Measurements from ENCODE around the gene MSRB3. TPM values are rescaled to one million over a fixed set of nuclear protein-coding genes. Genes with fewer than 3 reads are reported as not detected.

Gene MSRB3
- total RNA-seq, 4 donors from 2014 or later = 2.7 to 54.6 (median 11.1) TPM

DNA sequence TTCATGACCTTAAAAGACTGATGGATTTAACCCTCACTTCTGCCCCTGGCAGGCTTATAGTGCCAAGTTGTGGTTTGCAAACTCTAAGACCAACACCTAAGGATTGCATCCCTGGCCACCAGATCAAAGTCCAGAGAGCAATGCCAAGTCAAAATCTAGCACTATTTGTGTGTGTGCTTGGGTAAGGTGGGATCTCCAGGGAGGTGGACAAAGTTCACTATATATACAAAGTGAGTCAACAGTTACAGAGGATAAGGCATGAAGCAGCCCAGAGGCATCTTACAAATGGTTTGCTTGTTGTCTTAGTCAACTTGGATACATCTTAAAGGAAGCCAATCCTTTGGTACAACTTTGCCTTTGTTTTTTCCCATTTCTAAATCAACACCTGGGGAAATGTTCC is 137.3 kb downstream of the MSRB3 start:
- Histone ChIP-seq H3K4me1 (no peaks in the 10 kb centered on the region), H3K27me3 (no peaks in the 10 kb centered on the region), H3K9me3 (no peaks in the 10 kb centered on the region), H3K4me3 (no peak overlapping the region), H3K36me3 (peaks cover 0 to 4% (median 0%) of the 10 kb centered on the region in 3 donors), H3K27ac (no peak overlapping the region)
- intact Hi-C loops (cut with DNase I) = no loop called here
- DNase-seq = no peak
- TF ChIP-seq, protein P1, sequence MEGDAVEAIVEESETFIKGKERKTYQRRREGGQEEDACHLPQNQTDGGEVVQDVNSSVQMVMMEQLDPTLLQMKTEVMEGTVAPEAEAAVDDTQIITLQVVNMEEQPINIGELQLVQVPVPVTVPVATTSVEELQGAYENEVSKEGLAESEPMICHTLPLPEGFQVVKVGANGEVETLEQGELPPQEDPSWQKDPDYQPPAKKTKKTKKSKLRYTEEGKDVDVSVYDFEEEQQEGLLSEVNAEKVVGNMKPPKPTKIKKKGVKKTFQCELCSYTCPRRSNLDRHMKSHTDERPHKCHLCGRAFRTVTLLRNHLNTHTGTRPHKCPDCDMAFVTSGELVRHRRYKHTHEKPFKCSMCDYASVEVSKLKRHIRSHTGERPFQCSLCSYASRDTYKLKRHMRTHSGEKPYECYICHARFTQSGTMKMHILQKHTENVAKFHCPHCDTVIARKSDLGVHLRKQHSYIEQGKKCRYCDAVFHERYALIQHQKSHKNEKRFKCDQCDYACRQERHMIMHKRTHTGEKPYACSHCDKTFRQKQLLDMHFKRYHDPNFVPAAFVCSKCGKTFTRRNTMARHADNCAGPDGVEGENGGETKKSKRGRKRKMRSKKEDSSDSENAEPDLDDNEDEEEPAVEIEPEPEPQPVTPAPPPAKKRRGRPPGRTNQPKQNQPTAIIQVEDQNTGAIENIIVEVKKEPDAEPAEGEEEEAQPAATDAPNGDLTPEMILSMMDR (IDR thresholded peaks at IDR 0.05) = no peak
- TF ChIP-seq POLR2A (IDR thresholded peaks at IDR 0.05) = no peak

- Histone ChIP-seq H3K4me1 (no peaks in the 10 kb centered on the region), H3K9me3 (peaks cover 0 to 6% (median 3%) of the 10 kb centered on the region in 3 donors), H3K4me3 (no peak overlapping the region), H3K27me3 (no peaks in the 10 kb centered on the region), H3K27ac (no peak overlapping the region), H3K36me3 (peaks cover 0 to 4% (median 0%) of the 10 kb centered on the region in 3 donors)
- DNase-seq = no peak
- intact Hi-C loops (cut with DNase I) = no loop called here
- WGBS, 2 donors = 81 to 92% methylated on average over 7 to 9 of the region's 12 CpGs
- no peak for TF ChIP-seq POLR2A (IDR thresholded peaks at IDR 0.05)
- TF ChIP-seq, protein P1 (IDR thresholded peaks at IDR 0.05) = no peak
Observed at GRCh38 chr12:65419284-65420072, 141.0 kb downstream of the MSRB3 start.

DNA sequence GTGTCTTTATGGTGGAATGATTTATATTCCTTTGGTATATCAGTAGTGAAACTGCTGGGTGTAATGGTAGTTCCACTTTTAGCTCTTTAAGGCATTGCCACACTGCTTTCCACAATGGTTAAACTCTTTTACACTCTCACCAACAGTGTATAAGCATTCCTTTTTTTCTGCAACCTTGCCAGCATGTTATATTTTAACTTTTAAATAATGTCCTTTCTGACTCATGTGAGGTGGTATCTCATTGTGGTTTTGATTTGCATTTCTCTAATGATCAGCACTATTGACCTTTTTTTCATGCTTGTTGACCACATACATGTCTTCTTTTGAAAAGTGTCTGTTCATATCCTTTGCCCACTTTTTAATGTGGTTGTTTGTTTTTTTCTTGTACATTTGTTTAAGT is 142.5 kb downstream of the MSRB3 start:
- H3K9me3 ChIP-seq = peaks cover 0 to 13% (median 3%) of the 10 kb centered on the region in 3 donors
- no peak overlapping the region for H3K27ac ChIP-seq
- no peaks in the 10 kb centered on the region for H3K27me3 ChIP-seq
- H3K4me3 ChIP-seq = no peak overlapping the region
- DNase-seq = no peak
- H3K4me1 ChIP-seq = no peaks in the 10 kb centered on the region
- TF ChIP-seq, protein P1 (IDR thresholded peaks at IDR 0.05) = no peak
- TF ChIP-seq POLR2A (IDR thresholded peaks at IDR 0.05) = no peak
- H3K36me3 ChIP-seq = peaks cover 0 to 4% (median 0%) of the 10 kb centered on the region in 3 donors
- intact Hi-C loops (cut with DNase I) = no loop called here

- no peak for TF ChIP-seq POLR2A (IDR thresholded peaks at IDR 0.05)
- TF ChIP-seq, protein P1 (IDR thresholded peaks at IDR 0.05) = no peak
- no peaks in the 10 kb centered on the region for H3K36me3 ChIP-seq
- no peak overlapping the region for H3K27ac ChIP-seq
- WGBS, 2 donors = 17 to 86% methylated on average over 1 of the region's 1 CpG
- no peaks in the 10 kb centered on the region for H3K27me3 ChIP-seq
- H3K4me1 ChIP-seq = peaks cover 0 to 6% (median 0%) of the 10 kb centered on the region in 3 donors
- H3K9me3 ChIP-seq = peaks cover 0 to 14% (median 3%) of the 10 kb centered on the region in 3 donors
- DNase-seq = no peak
- intact Hi-C loops (cut with DNase I) = no loop called here
- no peak overlapping the region for H3K4me3 ChIP-seq
Observed at GRCh38 chr12:65427646-65428045, 149.2 kb downstream of the MSRB3 start.

DNA sequence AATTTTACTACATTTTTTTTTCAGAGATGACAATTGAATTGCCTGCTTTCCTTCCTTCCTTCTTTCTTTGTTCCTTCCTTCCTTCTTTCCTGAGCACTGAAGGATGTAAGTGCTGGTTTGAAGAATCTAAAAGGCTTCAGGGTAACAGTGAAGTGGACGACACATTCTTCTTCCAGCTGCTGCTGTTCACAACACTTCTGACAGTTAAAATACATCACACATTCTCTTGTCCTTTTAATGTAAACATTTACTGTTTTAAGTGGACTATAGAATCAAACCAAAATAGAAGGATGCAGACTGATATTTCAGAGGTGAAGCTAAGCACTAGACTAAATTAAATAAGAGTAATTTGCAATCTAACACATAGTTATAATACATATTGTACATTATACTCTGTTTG is 151.5 kb downstream of the MSRB3 start:
- H3K27me3 ChIP-seq = no peaks in the 10 kb centered on the region
- H3K36me3 ChIP-seq = no peaks in the 10 kb centered on the region
- H3K4me3 ChIP-seq = no peak overlapping the region
- DNase-seq = no peak
- H3K9me3 ChIP-seq = peaks cover 0 to 14% (median 0%) of the 10 kb centered on the region in 3 donors
- TF ChIP-seq POLR2A (IDR thresholded peaks at IDR 0.05) = no peak
- TF ChIP-seq, protein P1 (IDR thresholded peaks at IDR 0.05) = no peak
- no peak overlapping the region for H3K27ac ChIP-seq
- WGBS, 2 donors = 65 to 75% methylated on average over 1 of the region's 1 CpG
- intact Hi-C loops (cut with DNase I) = no loop called here
- H3K4me1 ChIP-seq = peaks cover 0 to 6% (median 0%) of the 10 kb centered on the region in 3 donors

Measured in esophagus squamous epithelium (tissue), 5 donors.